CD4-positive, alpha-beta T cell (primary cell): ENCODE results near the gene C14orf180. TPM values are rescaled to one million over a fixed set of nuclear protein-coding genes. Genes with fewer than 3 reads are reported as not detected.

ENCODE experiments used
- ATAC-seq: fragments of 200-7000 bp; cut with Tn5 transposase; one replicate; pipeline ENCODE4 v1.10.0; 2022; ENCODE audit warnings: mild to moderate bottlenecking; ENCODE audit not compliant: poor library complexity
- CTCF ChIA-PET: fragments of 350-600 bp; sonication (Branson Sonifier 250); formaldehyde crosslinking; loops from one replicate; lab custom pipeline; 2021; ENCODE audit warnings: antibody characterized with exemption, inconsistent platforms; lab: Charles Lee
- POLR2A ChIA-PET: fragments of 350-600 bp; sonication (Branson Sonifier 250); formaldehyde crosslinking; loops from one replicate; lab custom pipeline; 2021; ENCODE audit warnings: antibody characterized with exemption, inconsistent platforms; lab: Charles Lee
- DNase-seq, 14 experiments: peaks; one replicate each; pipeline ENCODE4 v3.0.0-alpha.2; 2013 to 2020; ENCODE audit warnings: mixed read lengths in 2 of 14
- H3K27ac ChIP-seq, 2 donors: one replicate each; pipeline versions ENCODE4 v1.5.1 to v1.7.0; 2013; ENCODE audit warnings: low read length in 2 of 2, low read depth in 1 of 2, mild to moderate bottlenecking in 1 of 2
- H3K27me3 ChIP-seq, 2 experiments: 1 replicate in 1 of 2; 2 replicates in 1 of 2; pipeline versions ENCODE4 v1.6.1 to v1.7.0; 2013; ENCODE audit warnings: low read length in 2 of 2, control low read depth in 1 of 2, mild to moderate bottlenecking in 1 of 2, moderate library complexity in 1 of 2; ENCODE audit not compliant: insufficient read depth in 2 of 2, control insufficient read depth in 1 of 2
- H3K36me3 ChIP-seq: one replicate; pipeline ENCODE4 v1.6.1; 2013; ENCODE audit warnings: low read length, control low read depth; ENCODE audit not compliant: insufficient read depth
- H3K4me1 ChIP-seq: one replicate; pipeline ENCODE4 v1.6.1; 2013; ENCODE audit warnings: low read length, control low read depth; ENCODE audit not compliant: insufficient read depth
- H3K4me3 ChIP-seq: one replicate; pipeline ENCODE4 v1.5.1; 2013; ENCODE audit warnings: mild to moderate bottlenecking, low read length, moderate library complexity
- H3K9me3 ChIP-seq, 2 experiments: 1 replicate in 1 of 2; 2 replicates in 1 of 2; pipeline versions ENCODE4 v1.6.1 to v1.7.0; 2013; ENCODE audit warnings: low read length in 2 of 2, mild to moderate bottlenecking in 2 of 2, control low read depth in 1 of 2, moderate library complexity in 1 of 2; ENCODE audit not compliant: control insufficient read depth in 1 of 2, insufficient read depth in 1 of 2
- H3K27ac Mint-ChIP-seq: one replicate; pipeline ENCODE4 v1.8.0; 2020; ENCODE audit warnings: mixed read lengths
- H3K27me3 Mint-ChIP-seq: one replicate; pipeline ENCODE4 v1.8.0; 2021; ENCODE audit warnings: mixed read lengths
- H3K36me3 Mint-ChIP-seq: one replicate; pipeline ENCODE4 v1.8.0; 2021; ENCODE audit warnings: low read depth, mixed read lengths
- H3K4me1 Mint-ChIP-seq: one replicate; pipeline ENCODE4 v1.8.0; 2021; ENCODE audit warnings: low read depth, mixed read lengths
- H3K4me3 Mint-ChIP-seq: one replicate; pipeline ENCODE4 v1.8.0; 2020; ENCODE audit warnings: mild to moderate bottlenecking, mixed read lengths
- H3K9me3 Mint-ChIP-seq: one replicate; pipeline ENCODE4 v1.8.0; 2020; ENCODE audit warnings: mixed read lengths
- CTCF ChIP-seq: fragments of 200-600 bp; IDR thresholded peaks from one replicate; pipeline ENCODE4 v1.8.0; 2022; ENCODE audit warnings: antibody characterized with exemption, mild to moderate bottlenecking
- intact Hi-C, 2 experiments: fragments of 100-400 bp; cut with DNase I in 1 of 2; cut with micrococcal nuclease in 1 of 2; formaldehyde crosslinking; loops; one replicate each; pipeline versions ENCODE4 v1.15.1 to v1.9.0; 2023 to 2025; cut with DNase I, micrococcal nuclease
- total RNA-seq, 174 experiments: library from RNA in 2 of 174; stranded (reverse) in 2 of 174; gene quantifications; one replicate each; pipeline ENCODE4 v1.2.3 and lab custom pipeline; 2021 to 2026

Gene C14orf180
- total RNA-seq, 2 experiments from 2014 or later, result not detected

DNA sequence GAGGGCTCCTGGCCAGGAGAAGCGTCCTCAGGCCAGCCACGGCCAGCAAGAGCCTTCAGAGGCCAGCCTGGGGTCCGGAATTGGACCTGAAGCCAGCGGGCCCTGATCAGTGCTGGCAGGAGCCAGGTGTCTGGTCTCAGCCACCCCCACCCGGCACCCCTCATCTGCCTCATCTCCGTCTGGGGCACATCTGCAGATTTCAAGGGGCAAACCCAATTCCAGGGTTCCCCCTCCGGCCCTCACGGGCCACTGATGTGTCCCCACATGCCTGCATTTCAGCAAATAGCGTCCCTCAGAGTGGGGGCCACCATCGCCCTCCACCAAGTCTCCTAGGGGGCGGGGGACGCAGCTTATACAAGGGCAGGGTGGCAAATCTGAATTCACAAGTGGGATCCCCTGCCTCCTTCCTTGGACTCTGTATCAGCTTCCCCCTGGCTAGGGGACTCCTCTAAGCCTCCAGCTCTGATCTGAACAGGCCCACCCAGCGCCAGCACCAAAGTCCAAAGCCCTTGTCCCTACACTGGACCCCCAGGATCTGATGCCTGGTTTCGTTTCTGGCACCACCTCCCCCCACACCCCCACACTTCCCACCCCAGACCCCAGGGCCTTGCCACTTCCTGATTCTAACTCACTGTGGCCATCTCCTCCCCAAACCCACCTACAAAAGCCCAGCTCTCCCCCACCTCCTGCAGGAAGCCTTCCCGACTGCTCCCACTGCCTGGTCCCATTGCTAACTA is 14.9 kb downstream of the C14orf180 start:
- CTCF ChIA-PET, result no interaction called here
- DNase-seq, result no peak

GRCh38 chr14:104595116-104595675 is 15.6 kb downstream of the C14orf180 start:
- H3K27me3 Mint-ChIP-seq, result peaks cover 19% of the 10 kb centered on the region
- no peaks in the 10 kb centered on the region for H3K4me1 ChIP-seq
- POLR2A ChIA-PET, result no interaction called here
- no peaks in the 10 kb centered on the region for H3K9me3 Mint-ChIP-seq
- ATAC-seq (no peak), DNase-seq (no peak)
- H3K9me3 ChIP-seq, result peaks cover 0 to 8% of the 10 kb centered on the region in 2 experiments
- no peak overlapping the region for H3K4me3 Mint-ChIP-seq
- no peak for TF ChIP-seq CTCF
- intact Hi-C loops, result no loop called here
- no peaks in the 10 kb centered on the region for H3K27me3 ChIP-seq
- H3K36me3 Mint-ChIP-seq, result no peaks in the 10 kb centered on the region
- H3K27ac Mint-ChIP-seq, result no peak overlapping the region
- H3K27ac ChIP-seq, result no peak overlapping the region
- CTCF ChIA-PET, result no interaction called here
- H3K4me1 Mint-ChIP-seq, result no peaks in the 10 kb centered on the region
- no peak overlapping the region for H3K4me3 ChIP-seq
- H3K36me3 ChIP-seq, result no peaks in the 10 kb centered on the region

More for the DNA sequence above, 14.9 kb downstream of the C14orf180 start:
- Histone ChIP-seq H3K27me3 (no peaks in the 10 kb centered on the region), H3K9me3 (peaks cover 0 to 8% of the 10 kb centered on the region in 2 experiments), H3K4me3 (no peak overlapping the region), H3K4me1 (no peaks in the 10 kb centered on the region), H3K36me3 (no peaks in the 10 kb centered on the region), H3K27ac (no peak overlapping the region)
- Mint-ChIP-seq H3K4me1 (no peaks in the 10 kb centered on the region), H3K36me3 (no peaks in the 10 kb centered on the region), H3K27me3 (peaks cover 14% of the 10 kb centered on the region), H3K27ac (no peak overlapping the region), H3K9me3 (no peaks in the 10 kb centered on the region), H3K4me3 (no peak overlapping the region)
- ATAC-seq, result no peak
- intact Hi-C loops, result no loop called here
- POLR2A ChIA-PET, result no interaction called here
- no peak for TF ChIP-seq CTCF

DNA sequence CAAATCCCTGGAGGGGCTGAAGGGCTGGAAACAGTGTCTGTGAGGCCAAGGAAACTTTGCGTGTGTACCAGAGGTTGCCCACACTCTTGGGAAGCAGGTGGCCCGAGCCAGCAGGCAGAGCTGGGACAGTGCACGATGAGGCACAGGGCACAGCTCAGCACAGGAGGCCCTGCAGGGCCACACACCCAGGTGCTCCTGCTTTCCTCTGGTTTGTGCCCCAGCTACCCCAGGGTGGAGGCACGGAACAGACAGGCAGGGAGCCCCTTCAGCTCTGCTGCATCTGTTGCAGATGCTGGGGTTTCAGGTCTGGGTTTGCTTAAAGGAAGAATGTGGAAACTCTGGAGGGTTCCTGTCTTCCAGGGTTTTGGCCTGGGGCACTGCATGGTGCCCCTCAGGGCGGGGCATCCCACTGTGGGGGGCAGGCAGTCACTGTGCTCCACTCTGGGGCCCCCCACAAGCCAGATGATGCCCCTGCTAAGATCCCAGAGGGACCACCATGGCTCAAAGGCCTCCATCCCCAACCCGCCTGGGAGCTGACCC is 16.4 kb downstream of the C14orf180 start:
- no peak for TF ChIP-seq CTCF
- H3K27ac ChIP-seq, result no peak overlapping the region
- no peak for DNase-seq
- H3K4me3 Mint-ChIP-seq, result no peak overlapping the region
- intact Hi-C loops, result no loop called here
- H3K27ac Mint-ChIP-seq, result no peak overlapping the region
- no peaks in the 10 kb centered on the region for H3K27me3 ChIP-seq
- peaks cover 23% of the 10 kb centered on the region for H3K27me3 Mint-ChIP-seq
- ATAC-seq, result no peak
- no peaks in the 10 kb centered on the region for H3K36me3 ChIP-seq
- no peaks in the 10 kb centered on the region for H3K4me1 ChIP-seq
- POLR2A ChIA-PET, result no interaction called here
- H3K36me3 Mint-ChIP-seq, result no peaks in the 10 kb centered on the region
- H3K4me3 ChIP-seq, result no peak overlapping the region
- H3K9me3 Mint-ChIP-seq, result no peaks in the 10 kb centered on the region
- H3K9me3 ChIP-seq, result peaks cover 0 to 12% of the 10 kb centered on the region in 2 experiments
- no peaks in the 10 kb centered on the region for H3K4me1 Mint-ChIP-seq
- CTCF ChIA-PET, result no interaction called here
